HepG2 (cell line): Measurements from ENCODE around the gene CCNQ. TPM values are rescaled to one million over a fixed set of nuclear protein-coding genes. Genes with fewer than 3 reads are reported as not detected.

ENCODE experiments used
- ARNTL ChIP-seq: sonication (generic); formaldehyde crosslinking; IDR thresholded peaks from 2 replicates; pipeline ENCODE4 v1.4.0; 2020; ENCODE audit warnings: mild to moderate bottlenecking, missing genetic modification reagents
- HOXD1 ChIP-seq: sonication (generic); formaldehyde crosslinking; IDR thresholded peaks from 2 replicates; pipeline ENCODE4 v1.5.0; 2020; ENCODE audit warnings: missing genetic modification reagents
- KDM1A ChIP-seq: IDR thresholded peaks from 2 replicates; pipeline ENCODE4 v1.6.1; 2016; ENCODE audit warnings: missing compliant biosample characterization
- KLF15 ChIP-seq: sonication (generic); formaldehyde crosslinking; IDR thresholded peaks from 2 replicates; pipeline ENCODE4 v1.8.1; 2023; ENCODE audit warnings: borderline replicate concordance, mild to moderate bottlenecking, inconsistent platforms, missing genetic modification reagents, mixed read lengths
- POLR2AphosphoS5 ChIP-seq: IDR thresholded peaks from 2 replicates; pipeline ENCODE4 v1.6.1; 2012; ENCODE audit warnings: low read depth, low read length
- RARA ChIP-seq: IDR thresholded peaks from 2 replicates; pipeline ENCODE4 v1.6.1; 2016; ENCODE audit warnings: missing genetic modification reagents, missing compliant biosample characterization
- RBFOX2 ChIP-seq: fragments of 200-400 bp; formaldehyde crosslinking; IDR thresholded peaks from 2 replicates; pipeline ENCODE4 v1.6.1; 2017; ENCODE audit warnings: low read depth, mild to moderate bottlenecking, low read length
- REXO4 ChIP-seq: sonication (generic); formaldehyde crosslinking; IDR thresholded peaks from 2 replicates; pipeline ENCODE4 v1.8.0; 2022; ENCODE audit warnings: missing genetic modification reagents, mild to moderate bottlenecking, borderline replicate concordance
- TAF15 ChIP-seq: fragments of 200-400 bp; formaldehyde crosslinking; IDR thresholded peaks from one replicate; pipeline ENCODE4 v1.6.1; 2018; ENCODE audit warnings: mild to moderate bottlenecking, low read depth, low read length; ENCODE audit not compliant: poor library complexity, severe bottlenecking
- UBTF ChIP-seq: sonication (generic); formaldehyde crosslinking; IDR thresholded peaks from 2 replicates; pipeline ENCODE4 v1.4.0; 2020; ENCODE audit warnings: mild to moderate bottlenecking, missing genetic modification reagents
- ZFP41 ChIP-seq: sonication (generic); formaldehyde crosslinking; IDR thresholded peaks from 2 replicates; pipeline ENCODE4 v1.4.0; 2020; ENCODE audit warnings: mild to moderate bottlenecking, missing genetic modification reagents, borderline replicate concordance
- ZNF383 ChIP-seq: sonication (generic); formaldehyde crosslinking; IDR thresholded peaks from 2 replicates; pipeline ENCODE4 v1.4.0; 2020; ENCODE audit warnings: missing genetic modification reagents, mild to moderate bottlenecking, borderline replicate concordance
- ZNF574 ChIP-seq: sonication (generic); formaldehyde crosslinking; IDR thresholded peaks from 2 replicates; pipeline ENCODE4 v1.4.0; 2020; ENCODE audit warnings: missing genetic modification reagents
- ZNF644 ChIP-seq: IDR thresholded peaks from 2 replicates; pipeline ENCODE4 v1.6.1; 2016; ENCODE audit warnings: low read depth
- polyA plus RNA-seq, 8 experiments: library from polyadenylated mRNA; depleted of rRNA in 3 of 8; stranded (reverse) in 7 of 8; unstranded in 1 of 8; fragments of >200 nt; fragmentation: Illumina TruSeq in 4 of 8; extraction: Trizol in 4 of 8; gene quantifications; 2 replicates each; pipeline versions ENCODE4 v1.2.1 to v1.2.3, GENCODE V29; 2011 to 2016; ENCODE audit warnings: low read depth in 4 of 8, missing spikeins in 1 of 8, mixed read lengths in 1 of 8; ENCODE audit not compliant: insufficient read depth in 1 of 8
- total RNA-seq, 5 experiments: library from RNA; depleted of rRNA; stranded (reverse); fragments of >200 nt; fragmentation: Illumina TruSeq; extraction: Trizol; gene quantifications; 2 replicates each; pipeline ENCODE4 v1.2.3, GENCODE V29; 2016; ENCODE audit warnings: low read depth in 1 of 5
- TF ChIP-seq, protein P1 (sequence below): sonication (generic); formaldehyde crosslinking; IDR thresholded peaks from 2 replicates; pipeline ENCODE4 v1.4.0; 2020; ENCODE audit warnings: mild to moderate bottlenecking, missing genetic modification reagents
- TF ChIP-seq, protein P2 (sequence below): sonication (generic); formaldehyde crosslinking; IDR thresholded peaks from 2 replicates; pipeline ENCODE4 v1.4.0; 2020; ENCODE audit warnings: mild to moderate bottlenecking, missing genetic modification reagents

CCNQ gene
- total and polyA plus RNA-seq, 2 of the 13 experiments (the other 11 are each of a cell fraction or from before 2014, with no cell fraction given): 15.0 to 25.5 TPM

DNA sequence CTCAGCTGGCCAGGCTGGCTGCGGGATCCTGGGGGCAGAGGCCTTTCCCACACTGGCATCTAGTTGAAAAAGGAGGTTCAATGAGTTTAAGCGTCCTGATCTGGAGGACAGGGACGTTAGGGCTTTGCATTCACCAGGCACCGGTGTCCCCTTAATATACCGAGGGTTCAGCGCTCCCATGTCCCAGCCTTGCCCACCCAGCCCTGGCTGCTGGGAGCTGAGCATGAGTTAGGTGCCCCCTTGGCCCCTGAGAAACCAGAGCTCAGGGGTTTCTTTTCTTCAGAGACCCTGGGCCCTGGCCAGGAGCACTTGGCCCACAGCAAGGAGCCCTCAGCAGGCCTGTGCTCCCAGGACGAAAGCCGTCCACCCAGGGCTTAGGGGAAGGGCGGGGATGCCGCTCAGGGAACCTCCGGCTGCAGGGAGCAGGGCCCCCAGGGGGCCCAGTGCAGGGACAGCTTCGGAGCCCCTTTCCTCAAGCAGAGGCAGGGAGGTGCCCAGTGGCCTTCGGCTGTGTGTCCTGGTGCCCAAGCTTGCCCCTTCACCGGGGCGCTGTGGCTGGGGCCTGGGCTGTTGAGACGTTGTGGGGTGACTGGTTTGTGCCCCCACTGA, 27.2 kb upstream of the CCNQ start (continued):
- TF ChIP-seq, protein P1, sequence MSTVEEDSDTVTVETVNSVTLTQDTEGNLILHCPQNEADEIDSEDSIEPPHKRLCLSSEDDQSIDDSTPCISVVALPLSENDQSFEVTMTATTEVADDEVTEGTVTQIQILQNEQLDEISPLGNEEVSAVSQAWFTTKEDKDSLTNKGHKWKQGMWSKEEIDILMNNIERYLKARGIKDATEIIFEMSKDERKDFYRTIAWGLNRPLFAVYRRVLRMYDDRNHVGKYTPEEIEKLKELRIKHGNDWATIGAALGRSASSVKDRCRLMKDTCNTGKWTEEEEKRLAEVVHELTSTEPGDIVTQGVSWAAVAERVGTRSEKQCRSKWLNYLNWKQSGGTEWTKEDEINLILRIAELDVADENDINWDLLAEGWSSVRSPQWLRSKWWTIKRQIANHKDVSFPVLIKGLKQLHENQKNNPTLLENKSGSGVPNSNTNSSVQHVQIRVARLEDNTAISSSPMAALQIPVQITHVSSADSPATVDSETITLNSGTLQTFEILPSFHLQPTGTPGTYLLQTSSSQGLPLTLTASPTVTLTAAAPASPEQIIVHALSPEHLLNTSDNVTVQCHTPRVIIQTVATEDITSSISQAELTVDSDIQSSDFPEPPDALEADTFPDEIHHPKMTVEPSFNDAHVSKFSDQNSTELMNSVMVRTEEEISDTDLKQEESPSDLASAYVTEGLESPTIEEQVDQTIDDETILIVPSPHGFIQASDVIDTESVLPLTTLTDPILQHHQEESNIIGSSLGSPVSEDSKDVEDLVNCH: no peak
- TF ChIP-seq ZFP41 (CRISPR knock-in tag): no peak
- no peak for TF ChIP-seq ZNF574
- TF ChIP-seq, protein P2, sequence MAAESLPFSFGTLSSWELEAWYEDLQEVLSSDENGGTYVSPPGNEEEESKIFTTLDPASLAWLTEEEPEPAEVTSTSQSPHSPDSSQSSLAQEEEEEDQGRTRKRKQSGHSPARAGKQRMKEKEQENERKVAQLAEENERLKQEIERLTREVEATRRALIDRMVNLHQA: no peak
- TF ChIP-seq TAF15: peak; percentile 64
- TF ChIP-seq ARNTL (CRISPR knock-in tag): no peak
- peak; percentile 17; the same call in 1 of the 2 replicates for TF ChIP-seq UBTF
- no peak for TF ChIP-seq REXO4 (CRISPR knock-in tag)
- no peak for TF ChIP-seq RARA (CRISPR knock-in tag)
- no peak for TF ChIP-seq ZNF383 (CRISPR knock-in tag)
- TF ChIP-seq RBFOX2: peak; percentile 86
- TF ChIP-seq HOXD1: no peak
- TF ChIP-seq ZNF644: no peak
- TF ChIP-seq POLR2AphosphoS5: 0 out of 2 replicates have a peak, but pooled peaks have one; percentile 34
- TF ChIP-seq KDM1A (CRISPR knock-in tag): no peak
- no peak for TF ChIP-seq KLF15 (CRISPR knock-in tag)
